ENCODE results near the gene AKAP8L. TPM values are rescaled to one million over a fixed set of nuclear protein-coding genes. Genes with fewer than 3 reads are reported as not detected.
"Not testable (repeated sequence)": the region's sequence is repeated elsewhere in the genome, so short reads cannot be mapped to it uniquely, and the experiment has no call there.

AKAP8L gene
- total and polyA plus RNA-seq, 12 donors: 45.2 to 140 (median 63.1) TPM

- WGBS, 2 donors: 67 to 71% methylated on average over 4 of the region's 4 CpGs
- DNase-seq (no peak), ATAC-seq (no peak)
- Histone ChIP-seq H3K36me3 (peaks cover 0 to 63% (median 2%) of the 10 kb centered on the region in 9 donors), H3K4me1 (peaks cover 17 to 95% (median 67%) of the 10 kb centered on the region in 9 donors), H3K27ac (peak overlapping the region in 2 of 10 donors; percentile 19 to 33), H3K27me3 (no peaks in the 10 kb centered on the region), H3K4me3 (no peak overlapping the region), H3K9me3 (no peaks in the 10 kb centered on the region)
- intact Hi-C loops (cut with DNase I): loop anchor here in 1 of 10 donors (10.0 kb wide), 1 partner anchor 142 kb away; no protein-coding TSS in a partner anchor
- TF ChIP-seq CTCF (IDR thresholded peaks at IDR 0.05): no peak
Observed at GRCh38 chr19:15412832-15413231, 6.0 kb downstream of the AKAP8L start.

- Histone ChIP-seq H3K36me3 (peaks cover 0 to 63% (median 2%) of the 10 kb centered on the region in 9 donors), H3K4me1 (peaks cover 17 to 95% (median 61%) of the 10 kb centered on the region in 9 donors)
- ATAC-seq, H3K27ac ChIP-seq, H3K27me3 ChIP-seq, H3K4me3 ChIP-seq, H3K9me3 ChIP-seq, DNase-seq: not testable (repeated sequence)
- intact Hi-C loops (cut with DNase I): loop anchor here in 1 of 10 donors (10.0 kb wide), 1 partner anchor 143 kb away; no protein-coding TSS in a partner anchor
- 78 to 94% methylated on average over 2 of the region's 2 CpGs for WGBS, 2 donors
Observed at GRCh38 chr19:15411351-15411750, 7.4 kb downstream of the AKAP8L start.

GRCh38 chr19:15404780-15405211, 14.0 kb downstream of the AKAP8L start:
- no peaks in the 10 kb centered on the region for H3K9me3 ChIP-seq
- H3K4me3 ChIP-seq: no peak overlapping the region
- peak overlapping the region; percentile 24 to 80 (median 58) for H3K27ac ChIP-seq
- ATAC-seq: no peak
- H3K4me1 ChIP-seq: peaks cover 24 to 91% (median 67%) of the 10 kb centered on the region in 9 donors
- WGBS, 2 donors: 14 to 31% methylated on average over 3 of the region's 3 CpGs
- DNase-seq: no peak
- intact Hi-C loops (cut with DNase I): no loop called here
- H3K36me3 ChIP-seq: peaks cover 0 to 78% (median 28%) of the 10 kb centered on the region in 9 donors
- no peak for TF ChIP-seq CTCF (IDR thresholded peaks at IDR 0.05)
- no peaks in the 10 kb centered on the region for H3K27me3 ChIP-seq

GRCh38 chr19:15404097-15404779, 14.6 kb downstream of the AKAP8L start:
- ATAC-seq: peak; percentile 24 to 76 (median 56)
- Histone ChIP-seq H3K9me3 (no peaks in the 10 kb centered on the region), H3K27me3 (no peaks in the 10 kb centered on the region), H3K4me1 (peaks cover 24 to 85% (median 61%) of the 10 kb centered on the region in 9 donors), H3K27ac (peak overlapping the region; percentile 24 to 80 (median 64)), H3K36me3 (peaks cover 2 to 78% (median 33%) of the 10 kb centered on the region in 9 donors), H3K4me3 (peak overlapping the region in 1 of 10 donors; percentile 6)
- TF ChIP-seq CTCF (IDR thresholded peaks at IDR 0.05): no peak
- WGBS, 2 donors: 39 to 43% methylated on average over 7 of the region's 7 CpGs
- DNase-seq: no peak
- intact Hi-C loops (cut with DNase I): no loop called here

- Histone ChIP-seq H3K9me3 (no peaks in the 10 kb centered on the region), H3K27ac (peak overlapping the region in 9 of 10 donors; percentile 28 to 80 (median 68)), H3K4me1 (peaks cover 24 to 75% (median 59%) of the 10 kb centered on the region in 9 donors), H3K27me3 (no peaks in the 10 kb centered on the region), H3K4me3 (no peak overlapping the region), H3K36me3 (peaks cover 6 to 78% (median 41%) of the 10 kb centered on the region in 9 donors)
- TF ChIP-seq CTCF (IDR thresholded peaks at IDR 0.05): no peak
- ATAC-seq (peak in 1 of 8 donors; percentile 2), DNase-seq (no peak)
- intact Hi-C loops (cut with DNase I): no loop called here
- WGBS, 2 donors: 67 to 75% methylated on average over 10 of the region's 10 CpGs
Observed at GRCh38 chr19:15403151-15403531, 15.6 kb downstream of the AKAP8L start.

Data from heart right ventricle (tissue), 16 donors.